Measurements from ENCODE around the gene FBXL20.
"Not testable (repeated sequence)": the region's sequence is repeated elsewhere in the genome, so short reads cannot be mapped to it uniquely, and the experiment has no call there.

Gene FBXL20

DNA sequence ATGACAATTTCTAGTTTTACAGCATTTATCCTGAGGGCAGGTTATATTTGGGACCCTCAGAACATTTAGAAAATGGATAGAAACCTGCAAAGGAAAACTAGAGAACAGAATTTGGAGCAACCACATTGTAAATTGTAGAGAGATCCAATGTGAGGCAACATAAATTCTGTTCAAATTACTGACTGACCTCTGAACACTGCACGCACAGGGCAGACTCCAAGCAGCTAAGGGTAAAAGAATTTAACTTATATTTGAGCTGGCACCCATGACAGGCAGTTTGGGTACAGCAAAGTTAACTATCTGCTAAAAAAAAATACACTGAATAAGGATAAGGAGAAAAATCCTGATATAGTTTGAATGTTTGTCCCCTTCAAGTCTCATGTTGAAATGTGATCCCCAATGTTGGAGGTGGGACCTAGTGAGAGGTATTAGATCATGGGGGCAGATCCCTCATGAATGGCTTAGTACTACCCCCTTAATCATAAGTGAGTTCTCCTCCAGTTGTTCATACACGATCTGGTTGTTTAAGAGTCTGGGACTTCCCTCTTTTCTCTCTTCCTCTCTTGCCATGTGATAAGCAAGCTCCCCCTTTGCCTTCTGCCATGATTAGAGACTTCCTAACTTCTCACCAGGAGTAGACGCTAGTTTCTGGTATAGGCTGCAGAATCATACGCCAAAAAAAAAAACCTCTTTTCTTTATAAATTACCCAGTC, 75.7 kb downstream of the FBXL20 start:
- no peak for DNase-seq

DNA sequence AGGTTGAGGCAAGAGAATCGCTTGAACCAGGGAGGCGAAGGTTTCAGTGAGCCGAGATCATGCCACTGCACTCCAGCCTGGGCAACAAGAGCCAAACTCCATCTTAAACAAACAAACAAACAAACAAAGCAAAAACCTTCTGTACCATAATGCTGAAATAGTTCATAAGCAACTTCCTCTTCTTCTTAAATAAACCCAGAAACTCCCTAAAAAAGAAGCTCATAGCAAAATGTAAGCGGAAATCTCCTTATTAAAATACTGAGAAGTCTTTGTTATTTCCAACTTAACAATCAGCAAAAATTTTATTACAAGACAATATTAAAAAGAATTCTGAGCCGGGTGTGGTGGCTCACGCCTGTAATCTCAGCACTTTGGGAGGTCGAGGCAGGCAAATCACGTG, 82.8 kb downstream of the FBXL20 start:
- DNase-seq, result no peak

DNA sequence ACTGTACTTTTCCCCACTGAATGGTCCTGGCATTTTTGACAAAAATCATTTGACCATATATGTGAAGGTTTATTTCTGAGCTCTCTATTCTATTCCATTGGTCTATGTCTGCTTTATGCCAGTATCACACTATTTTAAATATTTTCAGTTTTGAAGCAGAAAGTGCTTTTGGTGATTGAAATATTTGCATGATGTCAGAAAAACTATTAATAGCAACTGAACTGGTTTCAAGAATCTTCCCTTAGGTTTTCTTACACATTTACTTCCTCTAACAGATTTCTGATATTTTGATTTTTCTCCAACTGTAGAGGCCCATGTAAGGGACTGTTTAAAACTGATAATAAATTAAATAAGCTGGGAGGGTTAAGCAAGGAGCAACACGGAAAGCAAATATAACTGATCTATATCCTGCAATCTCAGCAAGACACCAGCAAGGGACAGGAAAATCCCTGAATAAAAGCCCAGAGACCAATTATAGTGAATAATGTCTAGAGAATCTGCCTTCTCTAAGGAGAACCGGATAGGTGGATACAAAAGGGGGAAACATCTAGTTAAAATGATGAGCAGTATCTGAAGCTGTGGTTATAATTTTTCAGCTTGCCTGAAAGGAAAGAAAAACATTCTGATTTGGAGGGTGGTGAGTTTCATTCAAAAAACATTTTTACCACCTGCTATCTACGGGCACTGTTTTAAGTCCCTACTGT, 94.8 kb downstream of the FBXL20 start:
- DNase-seq, result no peak

DNA sequence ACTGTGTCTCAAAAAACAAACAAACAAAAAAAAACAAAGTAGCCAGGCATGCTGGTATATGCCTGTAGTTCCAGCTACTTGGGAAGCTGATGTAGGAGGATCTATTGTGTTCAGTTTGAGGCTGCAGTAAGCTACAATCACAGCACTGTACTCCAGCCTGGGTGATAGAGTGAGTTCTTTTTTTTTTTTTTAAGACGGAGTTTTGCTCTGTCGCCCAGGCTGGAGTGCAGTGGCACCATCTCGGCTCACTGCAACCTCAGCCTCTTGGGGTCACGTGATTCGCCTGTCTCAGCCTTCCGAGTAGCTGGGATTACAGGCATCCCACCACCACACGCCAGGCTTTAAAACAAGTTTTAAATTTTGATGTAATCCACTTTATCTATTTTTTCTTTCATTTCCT, 95.4 kb downstream of the FBXL20 start:
- DNase-seq, result no peak

DNA sequence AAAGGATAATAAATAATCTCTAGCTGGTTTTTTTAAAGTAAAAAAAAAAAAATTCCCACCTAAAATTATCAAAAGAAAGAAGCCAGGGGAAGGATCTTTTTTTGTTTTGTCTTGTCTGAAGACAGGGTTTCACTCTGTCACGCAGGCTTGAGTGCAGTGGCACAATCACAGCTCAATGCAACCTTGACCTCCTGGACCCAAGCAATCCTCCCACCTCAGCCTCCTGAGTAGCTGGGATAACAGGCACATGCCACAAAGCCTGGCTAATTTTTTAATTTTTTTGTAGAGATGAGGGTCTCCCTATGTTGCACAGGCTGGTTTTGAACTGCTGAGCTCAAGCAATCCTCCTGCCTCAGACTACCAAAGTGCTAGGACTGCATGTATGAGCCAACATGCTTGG, 97.2 kb downstream of the FBXL20 start:
- no peak for DNase-seq

DNA sequence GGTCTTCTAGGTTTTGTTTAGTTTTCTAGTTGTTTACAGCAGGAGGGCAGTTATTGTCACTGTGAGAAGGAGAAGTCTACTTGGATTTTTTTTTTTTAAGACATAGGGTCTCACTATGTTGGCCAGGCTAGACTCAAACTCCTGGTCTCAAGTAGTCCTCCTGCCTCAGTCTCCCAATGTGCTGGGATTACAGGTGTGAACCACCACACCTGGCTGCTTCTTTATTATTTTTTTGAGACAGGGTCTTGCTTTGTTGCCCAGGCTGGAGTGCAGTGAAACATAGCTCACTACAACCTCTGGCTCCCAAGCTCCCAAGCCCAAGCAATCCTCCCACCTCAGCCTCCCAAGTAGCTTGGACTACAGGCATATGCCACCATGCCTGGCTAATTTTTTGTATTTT, 107.4 kb downstream of the FBXL20 start:
- DNase-seq, result no peak

DNA sequence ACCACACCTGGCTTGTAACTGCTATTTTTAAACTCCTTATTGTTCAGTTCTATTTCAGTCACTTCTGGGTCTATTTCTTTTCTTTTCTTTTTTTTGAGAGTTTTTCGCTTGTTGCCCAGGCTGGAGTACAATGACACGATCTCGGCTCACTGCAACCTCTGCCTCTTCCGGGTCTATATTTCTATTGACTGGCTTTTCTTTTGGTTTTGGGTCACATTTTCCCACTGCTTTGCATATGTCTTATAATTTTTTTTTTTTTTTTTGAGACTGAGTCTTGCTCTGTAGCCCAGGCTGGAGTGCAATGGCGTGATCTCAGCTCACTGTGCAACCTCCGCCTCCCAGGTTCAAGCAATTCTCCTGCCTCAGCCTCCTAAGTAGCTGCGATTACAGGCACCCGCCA, 108.9 kb downstream of the FBXL20 start:
- not testable (repeated sequence) for DNase-seq

DNA sequence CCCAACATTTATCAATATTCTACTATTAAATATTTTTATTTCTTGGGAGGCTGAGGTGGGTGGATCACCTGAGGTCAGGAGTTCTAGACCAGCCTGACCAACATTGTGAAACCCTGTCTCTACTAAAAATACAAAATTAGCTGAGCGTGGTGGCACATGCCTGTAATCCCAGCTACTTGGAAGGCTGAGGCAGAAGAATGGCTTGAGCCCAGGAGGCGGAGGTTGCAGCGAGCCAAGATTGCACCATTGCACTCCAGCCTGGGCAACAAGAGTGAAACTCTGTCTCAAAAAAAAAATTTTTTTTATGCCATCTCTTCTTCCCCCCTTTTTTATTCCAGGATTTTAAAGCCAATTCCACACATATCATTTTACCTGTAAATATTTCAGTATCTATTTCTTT, 114.9 kb downstream of the FBXL20 start:
- not testable (repeated sequence) for DNase-seq

DNA sequence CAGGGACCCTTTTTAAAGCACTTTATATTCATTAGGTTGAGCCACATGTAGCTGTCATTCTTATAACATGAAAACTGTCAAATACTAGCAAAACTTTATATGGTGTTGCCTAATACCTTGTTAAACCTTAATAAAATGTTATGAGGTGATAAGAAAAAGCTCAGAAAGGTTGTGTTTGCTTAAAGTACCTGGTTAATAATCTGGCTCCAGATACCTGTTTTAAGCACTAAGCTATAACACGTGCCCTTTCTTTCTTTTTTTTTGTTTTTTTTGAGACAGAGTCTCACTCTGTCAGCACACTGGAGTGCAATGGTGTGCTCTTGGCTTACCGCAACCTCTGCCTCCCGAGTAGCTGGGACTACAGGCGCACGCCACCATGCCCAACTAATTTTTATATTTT, 116.7 kb downstream of the FBXL20 start:
- DNase-seq, result no peak

DNA sequence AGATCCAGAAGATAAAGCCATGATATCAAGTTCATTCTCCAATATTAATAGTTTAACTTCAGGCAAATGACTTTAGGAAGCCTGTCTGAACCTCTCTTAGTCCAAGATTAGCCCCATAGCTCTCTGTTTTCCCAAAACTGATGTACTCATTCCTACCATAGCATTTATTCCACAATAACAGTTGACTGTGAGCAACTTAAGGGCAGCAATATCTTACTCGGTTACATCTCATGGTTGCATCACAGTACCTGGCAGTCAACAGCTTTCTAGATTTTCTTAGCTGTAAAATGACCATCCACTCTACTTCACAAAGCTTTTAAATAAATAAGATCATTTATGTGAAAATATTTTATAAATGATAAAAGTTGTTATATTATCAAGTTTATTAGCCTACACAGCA, 117.5 kb downstream of the FBXL20 start:
- DNase-seq, result no peak

DNA sequence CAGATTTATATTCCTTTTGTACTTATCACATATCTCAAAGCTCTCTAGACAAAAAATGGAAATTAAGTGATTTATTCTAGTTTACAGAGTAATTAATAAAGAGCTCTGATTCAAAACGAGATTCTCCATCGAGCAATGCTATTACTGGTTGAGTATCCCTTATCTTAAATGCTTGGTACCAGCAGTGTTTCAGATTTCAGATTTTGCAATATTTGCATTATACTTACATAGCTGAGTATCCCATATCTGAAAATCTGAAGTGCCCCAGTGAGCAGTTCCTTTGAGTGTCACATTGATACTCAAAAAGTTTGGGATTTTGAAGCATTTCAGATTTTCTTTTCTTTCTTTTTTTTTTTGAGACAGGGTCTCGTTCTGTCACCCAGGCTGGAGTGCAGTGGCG, 118.3 kb downstream of the FBXL20 start:
- no peak for DNase-seq

DNA sequence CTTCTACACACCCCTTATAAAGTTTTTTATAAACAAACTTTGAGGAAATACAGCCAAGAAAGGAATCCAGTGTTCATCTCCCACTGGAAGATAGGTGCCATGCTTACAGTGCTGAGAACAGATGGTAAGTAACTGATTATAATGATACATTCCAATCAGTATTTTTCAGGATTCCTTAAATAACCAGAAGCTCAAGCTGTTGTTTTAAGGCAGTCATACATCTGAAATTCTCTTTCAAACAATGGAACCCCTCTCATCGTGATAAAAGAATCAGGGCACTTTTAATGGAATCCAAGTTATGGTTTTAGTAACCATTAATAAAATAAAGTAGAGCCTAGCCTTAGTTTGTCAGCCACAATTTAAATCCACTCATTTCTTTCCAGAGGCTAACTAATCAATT, 119.6 kb downstream of the FBXL20 start:
- DNase-seq, result no peak

DNA sequence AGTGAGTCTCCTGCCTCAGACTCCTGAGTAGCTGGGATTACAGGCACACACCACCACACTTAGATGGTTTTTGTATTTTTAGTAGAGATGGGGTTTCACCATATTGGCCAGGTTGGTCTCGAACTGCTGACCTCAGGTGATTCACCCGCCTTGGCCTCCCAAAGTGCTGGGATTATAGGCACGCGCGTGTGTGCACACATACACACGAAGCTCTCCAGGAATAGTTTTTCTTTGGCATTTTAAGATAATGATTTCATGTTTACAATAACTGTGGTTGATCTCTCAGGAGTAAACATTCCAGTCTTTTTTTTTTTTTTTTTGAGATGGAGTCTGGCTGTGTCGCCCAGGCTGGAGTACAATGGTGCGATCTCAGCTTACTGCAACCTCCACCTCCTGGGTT, 123.2 kb downstream of the FBXL20 start:
- not testable (repeated sequence) for DNase-seq

DNA sequence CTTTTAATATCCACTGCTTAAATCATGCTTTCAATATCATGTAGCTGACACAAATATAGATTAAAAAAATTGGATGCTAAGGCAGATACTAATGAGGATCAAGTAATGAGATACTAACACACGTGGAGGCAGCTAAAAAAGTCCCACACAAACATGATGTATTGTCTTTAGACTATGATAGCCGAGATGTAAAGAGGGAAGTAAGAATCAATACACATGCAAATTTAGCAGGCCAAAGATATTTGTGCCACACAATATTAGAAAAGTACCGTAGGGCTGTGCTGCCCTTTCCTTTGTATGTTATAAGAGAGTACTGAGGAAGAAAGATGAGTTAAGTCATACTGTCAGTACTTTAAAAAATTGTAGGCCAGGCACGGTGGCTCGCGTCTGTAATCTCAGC, 124.3 kb downstream of the FBXL20 start:
- no peak for DNase-seq

DNA sequence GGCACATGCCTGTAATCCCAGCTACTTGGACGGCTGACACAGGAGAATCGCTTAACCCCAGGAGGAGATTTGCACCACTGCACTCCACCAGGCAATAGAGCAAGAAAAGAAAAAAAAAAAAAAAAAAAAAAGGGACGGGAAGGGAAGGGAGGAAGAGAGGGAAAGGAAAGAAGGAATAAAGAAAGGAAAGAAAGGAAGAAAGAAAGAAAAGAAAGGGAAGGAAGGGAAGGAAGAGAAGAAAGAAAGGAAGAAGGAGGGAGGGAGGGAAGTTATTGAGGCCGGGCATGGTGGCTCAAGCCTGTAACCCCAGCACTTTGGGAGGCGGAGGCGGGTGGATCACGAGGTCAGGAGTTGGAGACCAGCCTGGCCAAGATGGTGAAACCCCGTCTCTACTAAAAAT, 125.3 kb downstream of the FBXL20 start:
- no peak for DNase-seq

DNA sequence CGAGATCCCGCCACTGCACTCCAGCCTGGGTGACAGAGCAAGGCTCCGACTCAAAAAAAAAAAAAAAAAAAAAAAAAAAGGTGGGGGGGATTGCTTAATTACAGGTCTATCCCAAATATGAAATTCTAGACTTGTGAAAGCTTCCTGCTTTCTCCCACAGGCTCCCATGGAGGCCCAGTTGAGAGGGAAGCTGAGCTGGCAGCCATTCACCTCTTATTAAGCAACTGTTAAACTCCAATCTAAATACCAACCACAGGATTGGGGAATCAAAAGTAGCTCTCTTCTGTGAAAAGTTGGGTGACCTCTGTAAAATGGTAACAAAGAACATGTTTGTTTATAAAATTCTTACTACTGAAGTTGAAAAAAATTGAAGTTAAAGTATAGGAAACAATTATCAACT, 129.9 kb downstream of the FBXL20 start:
- DNase-seq, result no peak

DNA sequence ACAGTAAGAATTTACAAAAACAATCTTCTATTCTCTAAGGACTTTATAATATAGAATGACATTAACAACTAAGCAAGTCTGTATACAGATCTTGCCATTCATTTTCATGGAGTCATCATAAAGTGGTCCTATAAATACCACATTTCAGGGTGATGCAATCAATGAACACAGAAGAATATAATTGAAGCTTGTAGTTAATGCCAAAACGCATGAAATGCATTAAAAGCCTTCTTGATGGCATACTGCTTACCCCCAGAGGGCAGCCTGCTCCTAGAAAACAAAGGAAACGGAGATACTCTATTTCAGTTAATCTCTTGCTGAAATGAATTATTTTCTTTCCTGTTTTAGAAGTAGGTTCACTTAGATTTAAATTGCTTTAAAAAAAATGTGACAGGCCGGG, 130.5 kb downstream of the FBXL20 start:
- no peak for DNase-seq

DNA sequence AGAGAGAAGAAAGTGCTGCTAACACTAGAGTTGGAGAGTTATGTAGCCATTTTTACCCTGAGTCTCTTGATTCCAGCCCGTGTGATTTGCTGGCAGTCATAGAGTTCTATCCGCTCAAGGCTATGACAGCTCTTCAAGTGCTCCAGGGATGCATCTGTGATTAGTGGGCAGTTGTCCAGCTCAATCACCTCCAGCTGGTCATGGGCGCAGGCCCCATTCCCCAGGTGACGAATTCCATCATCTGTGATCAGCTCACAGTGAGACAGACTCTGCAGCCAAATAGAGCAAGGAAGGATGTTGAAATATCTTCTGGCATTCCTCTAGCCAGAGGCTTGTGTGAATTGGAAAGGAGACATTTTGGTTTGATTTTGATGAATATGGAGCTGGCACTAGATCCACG, 137.3 kb downstream of the FBXL20 start:
- DNase-seq, result no peak

DNA sequence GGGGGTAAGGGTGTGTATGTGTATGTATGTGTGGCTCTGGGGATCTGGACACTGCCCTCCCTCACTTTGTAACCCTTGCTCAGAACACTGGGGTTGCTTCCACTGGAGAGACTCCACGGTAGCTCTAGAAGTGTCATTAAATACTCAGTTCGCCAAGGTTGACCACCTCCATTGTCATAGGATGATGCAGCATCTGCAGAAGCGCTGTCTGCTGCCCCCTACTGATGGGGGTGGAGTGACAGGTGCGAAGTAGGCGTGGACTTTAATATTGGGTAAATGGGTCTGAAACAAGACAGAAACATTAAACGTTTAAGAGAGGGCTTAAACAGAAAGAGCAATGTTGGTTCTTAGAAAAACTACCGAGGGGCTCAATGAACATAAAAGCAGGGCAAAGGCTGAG, 140.1 kb downstream of the FBXL20 start:
- no peak for DNase-seq

DNA sequence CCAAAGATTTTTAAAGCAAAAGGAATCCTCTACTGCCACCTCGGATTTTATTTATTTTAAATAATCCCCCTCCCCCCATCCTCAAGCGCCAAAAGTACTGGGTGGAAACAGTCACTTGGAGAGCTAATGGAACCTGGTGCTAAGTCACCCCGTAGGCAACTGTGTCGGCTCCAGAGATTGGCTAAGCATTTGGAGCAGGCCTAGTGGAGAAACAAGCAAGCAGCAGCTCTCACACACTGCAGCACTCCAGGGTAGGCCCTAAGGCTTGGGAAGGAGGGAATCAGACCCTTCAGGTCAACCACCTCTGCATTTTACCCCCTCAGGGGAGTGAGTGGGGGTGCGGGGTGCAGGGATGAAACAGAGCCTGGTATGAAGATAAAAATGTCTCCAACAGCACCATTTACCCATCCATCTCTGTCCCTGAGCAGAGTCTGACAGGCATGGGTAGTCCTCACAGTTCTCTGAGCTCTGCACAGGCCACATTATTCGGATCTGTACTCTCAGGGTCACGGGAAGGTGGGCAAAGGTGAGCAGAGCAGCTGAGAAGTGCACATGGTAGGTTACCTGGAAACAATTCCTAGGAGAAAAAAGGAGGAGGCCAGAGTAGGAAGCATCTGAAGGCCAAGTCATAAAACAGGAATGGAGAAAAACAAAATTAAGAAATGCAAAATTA, 148.5 kb downstream of the FBXL20 start:
- DNase-seq, result no peak

DNA sequence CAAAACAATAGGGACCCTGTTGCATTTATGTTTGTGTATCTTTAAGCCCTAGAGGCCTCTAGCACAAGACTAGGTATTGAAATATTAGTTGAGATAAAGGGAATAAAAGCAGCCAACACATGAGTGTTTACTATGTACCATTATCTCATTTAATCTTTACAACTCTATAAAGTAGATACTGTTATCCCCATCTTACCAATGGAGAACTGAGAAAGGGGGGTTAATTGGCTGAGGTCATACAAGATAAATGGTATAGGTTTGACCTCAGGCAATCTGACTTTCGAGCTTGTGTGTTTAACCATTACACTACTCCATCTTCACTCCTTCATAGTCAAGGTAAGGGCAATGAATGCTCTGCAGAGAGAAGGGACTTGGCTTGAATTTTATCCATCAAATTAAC, 149.4 kb downstream of the FBXL20 start:
- no peak for DNase-seq

DNA sequence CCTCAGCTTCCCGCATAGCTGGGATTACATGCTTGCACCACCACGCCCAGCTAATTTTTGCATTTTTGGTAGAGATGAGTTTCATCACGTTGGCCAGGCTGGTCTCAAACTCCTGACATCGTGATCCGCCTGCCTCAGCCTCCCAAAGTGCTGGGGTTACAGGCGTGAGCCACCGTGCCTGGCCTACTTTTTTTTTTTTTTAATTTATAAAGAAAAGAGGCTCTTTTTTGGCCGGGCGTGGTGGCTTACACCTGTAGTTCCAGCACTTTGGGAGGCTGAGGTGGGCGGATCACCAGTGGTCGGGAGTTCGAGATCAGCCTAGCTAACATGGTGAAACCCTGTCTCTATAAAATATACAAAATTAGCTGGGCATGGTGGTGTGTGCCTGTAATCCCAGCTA, 151.3 kb downstream of the FBXL20 start:
- DNase-seq, result not testable (repeated sequence)

DNA sequence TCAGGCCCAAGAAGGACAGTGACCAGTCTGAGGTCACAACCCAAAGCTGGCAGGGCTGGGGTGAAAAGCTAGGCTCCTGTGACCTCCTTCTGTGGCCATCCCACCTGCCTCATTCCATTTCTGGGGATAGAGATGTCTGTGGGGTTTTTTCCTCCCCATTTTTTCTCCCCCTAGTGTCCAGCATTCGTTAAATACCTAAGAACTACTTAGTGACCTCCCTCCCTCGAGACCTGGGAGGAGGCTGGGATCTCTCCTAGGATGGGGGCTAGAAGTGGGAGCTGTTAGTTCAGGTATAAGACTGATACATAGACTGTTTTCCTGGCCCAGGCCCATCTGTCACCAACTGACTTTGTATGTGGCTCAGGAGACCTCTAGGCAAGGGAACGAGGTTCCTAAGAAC, 155.2 kb downstream of the FBXL20 start:
- DNase-seq, result no peak
